GM19025 (cell line): ENCODE results near the gene KCNIP4.

ENCODE experiments used
- ATAC-seq: cut with Tn5 transposase; IDR thresholded peaks from one replicate; pipeline ENCODE4 v1.9.1; 2021; ENCODE audit warnings: mild to moderate bottlenecking, low read depth, moderate library complexity; ENCODE audit not compliant: unreplicated experiment

The KCNIP4 gene

DNA sequence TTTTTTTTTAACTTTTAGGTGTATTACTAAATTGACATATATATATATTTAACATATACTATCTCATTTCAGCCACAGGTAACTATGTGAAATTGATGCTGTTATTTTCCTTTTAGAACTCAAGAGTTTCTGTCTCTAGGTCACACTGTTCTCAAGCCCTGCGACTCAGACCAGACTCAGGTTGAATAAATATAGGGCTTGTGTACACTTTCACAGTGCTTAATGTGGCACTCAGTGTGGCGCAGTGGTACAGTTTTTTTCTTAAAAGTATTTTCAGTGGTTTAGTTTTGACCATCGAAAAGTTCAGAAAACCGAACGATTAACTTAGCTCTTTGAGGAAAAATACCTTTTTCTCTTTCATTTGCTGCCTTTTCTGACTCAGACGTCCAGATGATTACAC, 1223.7 kb downstream of the KCNIP4 start:
- ATAC-seq: peak; percentile 86

DNA sequence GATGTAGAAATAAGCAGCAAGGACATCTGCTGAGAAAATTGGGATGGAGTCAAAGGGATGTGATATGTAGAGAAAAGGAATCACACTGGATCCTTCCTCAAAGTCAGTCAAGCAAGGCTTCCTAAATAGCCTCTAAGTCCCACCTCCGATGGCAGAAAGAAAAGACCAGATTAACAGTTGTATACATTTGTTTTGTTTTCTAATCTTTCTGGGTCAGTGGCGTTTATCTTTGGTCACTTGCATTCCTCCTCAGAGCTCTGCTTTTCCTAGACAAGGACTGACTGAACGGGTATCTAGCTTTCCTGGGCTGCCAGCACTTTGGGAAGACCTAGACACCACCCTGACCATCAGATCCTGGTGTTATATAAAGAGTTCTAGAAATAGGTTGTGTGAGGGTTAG, 1225.1 kb downstream of the KCNIP4 start:
- no peak for ATAC-seq

DNA sequence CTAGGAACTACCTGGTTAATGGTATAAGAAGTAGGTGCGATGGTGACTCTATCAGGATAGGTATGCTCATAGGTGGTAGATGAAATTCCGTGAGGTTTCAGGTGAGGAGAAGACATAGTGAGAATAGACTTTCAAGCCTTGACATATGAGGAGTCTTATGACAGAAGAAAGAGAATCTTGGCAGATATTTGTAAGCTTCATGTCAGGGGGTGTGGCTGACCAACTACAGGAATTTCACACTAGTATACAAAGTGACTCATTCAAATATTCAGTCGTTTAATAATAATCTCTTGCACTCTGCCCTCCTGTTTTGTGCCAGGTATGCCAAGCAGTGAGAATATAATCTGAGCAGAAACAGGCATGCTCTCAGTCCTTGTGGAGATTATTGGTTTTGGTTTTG, 1225.6 kb downstream of the KCNIP4 start:
- no peak for ATAC-seq

DNA sequence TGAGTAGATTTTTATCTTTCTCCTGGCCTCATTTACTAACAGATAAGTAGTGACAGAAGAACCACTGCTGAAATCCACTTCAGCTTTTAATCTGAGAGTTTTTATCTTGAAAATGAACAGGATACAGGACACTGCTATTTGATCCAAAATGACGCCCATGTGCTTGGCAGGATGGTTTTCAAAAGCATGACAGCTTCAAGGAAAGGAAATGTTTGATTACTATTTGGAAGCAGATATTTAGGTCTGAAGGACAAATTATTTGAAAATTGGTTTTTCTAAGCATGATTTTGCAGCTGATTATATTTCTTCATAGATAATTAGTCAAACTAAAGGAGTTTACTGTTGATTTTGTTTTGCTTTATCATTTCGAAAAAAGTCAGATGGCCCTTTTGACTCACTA, 1237.2 kb downstream of the KCNIP4 start:
- no peak for ATAC-seq

DNA sequence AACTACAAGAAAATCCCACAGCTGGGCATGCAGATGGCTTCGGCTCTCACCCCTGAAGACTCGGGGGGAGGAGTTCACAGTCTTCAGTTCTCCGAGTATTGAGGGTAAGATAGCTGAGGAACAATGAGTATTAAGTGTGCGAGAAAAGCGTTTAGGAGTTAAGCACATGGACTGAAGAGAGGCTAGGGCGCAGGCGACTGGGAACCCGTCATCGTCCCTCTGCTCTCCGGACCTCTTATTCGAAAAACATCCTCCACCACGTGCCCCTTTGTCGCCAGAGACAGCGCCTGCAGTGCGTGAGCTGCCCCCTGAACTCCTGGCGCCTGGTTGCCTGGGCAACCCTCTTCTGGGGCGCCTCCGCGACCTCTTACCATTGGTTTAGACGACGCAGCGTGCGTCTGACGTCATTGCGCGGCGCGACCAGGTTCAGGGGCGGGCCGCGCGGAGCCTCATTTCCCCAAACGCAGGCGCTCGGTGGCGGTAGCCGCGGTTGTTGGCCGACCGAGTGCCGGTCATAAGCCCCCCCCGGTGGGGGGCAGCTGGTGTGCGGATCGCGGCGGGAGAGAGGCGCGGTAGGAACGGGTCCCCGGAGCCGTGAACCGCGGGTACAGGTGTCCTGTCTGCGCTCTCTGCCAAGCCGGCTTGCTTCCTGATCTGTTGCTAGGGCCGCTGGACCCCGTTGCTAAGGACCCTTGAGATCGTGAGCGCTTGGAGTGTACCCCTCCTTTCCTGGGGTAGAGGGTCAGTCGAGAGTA, 1248.4 kb downstream of the KCNIP4 start, which contains the start of gene PACRGL:
Gene PACRGL (plus strand): TSS at position 452 of the 755 bp plus-strand sequence. CDS start 4,024 bp downstream, outside the sequence.
- peak; percentile 100 for ATAC-seq

DNA sequence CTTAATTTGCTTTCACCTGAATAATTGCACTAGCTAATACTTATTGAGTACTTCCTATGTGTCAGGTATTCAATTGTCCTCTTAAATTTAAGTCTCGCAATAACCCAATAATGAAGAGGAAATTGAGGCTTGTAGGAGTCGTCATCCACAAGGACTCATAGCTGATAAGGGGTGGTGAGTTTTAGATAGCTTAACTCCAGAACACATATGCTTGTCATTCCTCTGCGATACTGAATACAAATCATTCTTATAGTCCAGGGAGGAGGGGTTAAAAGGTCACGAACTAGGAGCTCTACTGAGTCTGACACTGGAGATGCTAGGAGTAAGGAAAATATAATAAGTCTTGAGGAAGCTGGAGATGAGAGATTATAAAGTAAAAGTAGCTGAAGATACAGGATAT, 1249.8 kb downstream of the KCNIP4 start:
- no peak for ATAC-seq

DNA sequence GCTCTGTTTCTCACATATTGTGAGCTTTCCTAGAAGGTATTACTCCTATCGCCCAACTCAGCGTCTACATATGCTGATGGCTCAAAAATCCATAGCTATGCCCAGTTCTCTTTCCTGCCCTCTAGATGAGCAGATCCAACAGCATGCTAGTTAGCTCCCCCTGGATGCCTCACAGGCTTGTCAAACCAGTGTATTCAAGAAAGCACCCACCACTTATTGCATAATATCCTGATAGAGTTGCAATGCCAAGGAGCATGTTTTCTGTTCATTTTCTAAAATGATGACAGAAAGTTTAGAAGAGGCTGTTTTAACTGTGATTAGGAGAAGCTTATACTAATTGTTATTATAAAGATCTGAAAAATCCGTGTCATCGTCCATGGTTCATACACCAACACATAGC, 1250.2 kb downstream of the KCNIP4 start:
- no peak for ATAC-seq

DNA sequence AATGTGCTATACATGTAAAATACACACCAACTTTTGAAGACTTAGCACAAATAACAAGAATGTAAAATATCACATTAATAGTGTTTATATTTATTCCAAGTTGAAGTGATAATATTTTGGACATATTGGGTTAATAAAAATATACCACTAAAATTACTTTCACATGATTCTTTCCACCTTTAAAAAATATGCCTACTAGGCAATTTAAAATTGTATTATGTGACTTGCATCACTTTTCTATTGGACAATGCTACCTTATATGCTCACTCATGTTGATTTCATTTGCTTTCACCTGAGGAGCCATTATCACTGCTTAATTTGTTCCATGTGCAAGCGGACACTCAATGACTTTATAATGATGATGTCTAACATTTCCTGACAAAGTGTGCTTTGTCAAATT, 1251.8 kb downstream of the KCNIP4 start:
- ATAC-seq: no peak

DNA sequence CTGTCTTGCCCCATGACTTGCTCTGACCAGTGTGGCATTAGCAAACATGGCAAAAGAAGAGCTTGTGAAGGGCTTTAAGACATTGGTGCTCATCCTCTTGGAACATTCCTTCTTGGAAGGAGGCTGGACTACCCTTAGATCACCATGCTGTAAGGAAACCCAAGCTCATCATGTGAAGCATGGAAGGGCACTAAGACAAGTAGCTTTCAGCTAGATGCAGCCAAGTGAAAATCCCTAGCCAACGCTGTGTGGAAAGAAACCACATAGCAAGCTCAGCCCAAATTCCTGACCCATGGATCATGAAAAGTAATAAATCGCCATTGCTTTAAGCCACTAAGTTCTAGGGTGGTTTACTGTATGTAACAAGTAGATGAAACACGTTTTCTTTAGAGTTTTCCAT, 1260.7 kb downstream of the KCNIP4 start:
- no peak for ATAC-seq

DNA sequence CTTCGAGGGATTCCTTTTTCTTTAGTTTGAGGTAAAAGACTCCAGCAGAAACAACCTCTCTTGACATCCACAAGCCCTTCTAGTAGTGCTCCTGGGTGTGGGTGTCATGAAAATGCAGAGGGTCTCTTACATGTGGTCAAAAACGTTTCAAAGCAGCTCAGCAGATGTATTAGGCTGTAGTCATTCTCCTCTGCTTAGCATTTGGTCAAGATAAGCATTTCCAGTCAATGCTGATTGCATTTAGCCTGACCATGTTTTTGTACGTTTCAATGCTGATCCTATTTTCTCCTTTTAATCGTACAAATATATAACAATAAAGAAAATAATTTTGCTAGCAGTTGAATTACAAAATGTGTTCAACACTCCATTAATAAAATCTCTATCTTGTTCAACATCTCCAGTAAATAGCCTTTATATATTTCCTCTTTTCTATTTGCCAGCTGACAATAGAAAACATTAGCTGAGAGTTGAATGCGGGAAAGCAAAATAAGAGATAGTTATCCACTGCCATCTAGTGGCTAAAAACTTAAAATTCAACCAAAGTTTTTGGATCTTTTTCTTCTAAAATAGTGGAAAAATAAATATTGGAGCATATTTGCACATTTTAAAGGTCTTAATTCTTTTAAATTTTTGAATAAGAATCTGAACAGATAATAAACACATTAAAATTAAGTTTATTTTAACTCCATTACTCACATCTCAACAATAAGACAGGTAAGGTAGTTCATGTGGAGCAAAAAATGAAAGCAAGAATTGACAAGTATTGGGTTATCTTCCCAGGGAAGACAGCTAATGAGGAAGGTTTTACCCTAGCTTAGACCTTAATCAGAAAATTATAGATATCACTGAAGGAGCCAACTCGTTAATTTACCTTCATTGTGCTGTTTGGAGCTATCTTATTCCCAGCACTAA, 1263.5 kb downstream of the KCNIP4 start:
- no peak for ATAC-seq

DNA sequence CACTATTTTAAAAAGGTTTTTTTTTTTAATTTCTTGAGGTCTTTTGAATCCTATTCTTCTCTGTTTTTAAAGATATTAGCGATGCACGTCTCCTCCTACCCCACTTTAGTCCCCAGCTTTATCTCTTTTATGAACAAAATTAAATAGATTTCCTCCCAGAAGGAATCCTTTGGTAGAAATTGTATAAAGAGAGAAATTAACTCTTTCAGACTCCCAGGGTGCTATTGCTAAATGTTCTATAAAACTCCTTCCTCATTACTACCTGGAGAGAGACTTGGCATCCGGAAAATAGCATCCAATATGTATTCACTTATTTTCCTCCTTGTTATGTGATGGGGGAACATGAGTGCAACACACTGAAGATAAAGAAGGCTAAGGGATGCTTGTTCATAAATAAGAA, 1264.8 kb downstream of the KCNIP4 start:
- no peak for ATAC-seq

DNA sequence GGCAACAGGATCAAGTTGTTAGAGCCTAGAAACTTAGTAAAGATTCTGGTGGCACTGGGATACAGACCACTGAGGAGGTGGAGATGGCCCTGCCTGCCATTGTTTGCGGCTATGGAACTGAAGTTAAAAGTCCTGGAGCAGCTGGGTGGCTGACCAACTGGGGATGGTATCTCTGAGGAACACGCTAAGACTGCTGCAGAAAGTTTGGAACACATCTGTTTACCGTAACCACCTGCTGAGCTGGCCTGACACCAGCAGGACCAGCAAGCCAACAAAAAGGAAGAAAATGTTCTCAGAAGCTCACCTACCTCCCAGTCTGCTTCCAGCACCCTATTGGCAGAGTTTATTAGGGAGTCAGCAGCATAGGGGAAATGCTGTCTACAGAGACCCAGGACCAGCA, 1265.7 kb downstream of the KCNIP4 start:
- ATAC-seq: no peak

DNA sequence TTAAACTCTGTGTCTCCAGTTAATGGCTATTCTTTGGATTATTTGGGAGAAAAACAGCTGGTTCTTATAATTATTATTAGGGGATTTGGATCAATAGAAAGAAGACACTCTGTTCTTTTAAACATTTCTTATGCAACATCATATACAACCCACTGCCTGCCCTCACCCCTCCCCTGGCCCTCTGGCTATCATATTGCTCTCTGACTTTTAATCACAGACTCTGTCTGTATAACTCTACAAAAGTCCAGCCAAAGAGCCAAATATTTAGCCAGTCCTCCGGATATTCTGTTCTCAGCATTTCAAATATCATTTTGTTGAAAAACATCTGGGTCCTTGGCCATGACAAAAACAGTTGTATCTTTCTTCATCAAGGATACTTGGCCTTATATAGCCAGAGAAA, 1267.3 kb downstream of the KCNIP4 start:
- no peak for ATAC-seq

DNA sequence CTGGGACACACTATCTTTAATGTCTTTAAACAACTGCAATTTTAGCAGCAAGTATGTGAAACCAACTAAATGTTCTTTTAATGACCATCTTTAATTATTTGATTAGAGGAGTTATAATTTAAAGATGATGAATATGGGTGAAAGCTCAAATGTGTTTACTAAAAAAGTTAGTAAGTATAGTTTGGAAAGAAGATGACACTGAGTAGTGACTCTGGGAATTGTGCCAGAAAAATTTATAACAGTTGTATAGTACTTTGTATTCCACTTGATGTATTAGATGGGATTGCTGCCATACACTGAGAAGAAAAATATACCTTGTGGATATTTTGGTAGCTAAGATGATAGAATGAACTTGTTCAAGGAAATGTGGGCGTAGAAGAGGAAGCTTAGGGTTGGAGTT, 1267.8 kb downstream of the KCNIP4 start:
- ATAC-seq: no peak

DNA sequence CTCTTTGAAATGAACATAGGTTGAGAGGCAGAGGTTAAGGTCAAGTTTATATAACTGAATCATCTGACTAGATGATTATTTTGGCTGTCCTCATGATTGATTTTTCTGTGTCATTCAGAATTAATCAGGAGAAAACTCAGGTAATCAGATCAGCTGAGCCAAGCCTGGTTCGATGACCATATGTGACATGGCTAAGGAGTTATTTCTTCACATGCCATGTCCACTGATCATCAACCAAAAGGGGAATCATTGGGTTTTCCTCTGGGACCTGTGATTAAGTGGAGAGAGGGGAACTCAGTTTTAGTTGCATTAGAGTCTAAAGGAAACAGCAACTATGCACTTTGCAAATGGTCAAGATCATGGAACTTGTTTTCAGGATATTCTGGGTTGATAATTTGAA, 1268.6 kb downstream of the KCNIP4 start:
- ATAC-seq: no peak
